Measurements from ENCODE around the gene SELENOV. TPM values are rescaled to one million over a fixed set of nuclear protein-coding genes. Genes with fewer than 3 reads are reported as not detected.

Gene SELENOV
- total RNA-seq, 1 donor from 2014 or later: 2.9 TPM

DNA sequence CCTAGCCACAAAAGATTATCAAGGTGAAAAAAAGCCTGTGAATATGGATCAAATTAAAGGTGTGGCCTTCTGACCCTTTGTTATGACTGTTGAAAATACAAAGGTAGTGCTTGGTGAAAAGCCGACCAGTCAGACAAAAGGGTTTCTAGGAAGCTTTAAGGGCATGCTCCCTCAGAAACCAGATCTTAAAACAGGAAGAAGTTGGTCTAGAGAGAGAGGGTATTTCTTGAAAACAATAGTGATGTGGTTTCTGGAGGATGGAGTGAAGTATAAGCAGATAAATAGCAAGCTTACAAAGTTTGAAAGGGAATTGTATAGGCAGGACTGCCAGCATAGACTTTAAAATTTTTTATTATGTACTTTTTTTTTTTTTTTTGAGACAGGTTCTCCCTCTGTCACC, 30.0 kb downstream of the SELENOV start:
- peaks cover 13% of the 10 kb centered on the region for H3K27me3 Mint-ChIP-seq (ENCODE audit: unreplicated experiment)
- H3K9me3 Mint-ChIP-seq (ENCODE audit: unreplicated experiment): no peaks in the 10 kb centered on the region
- H3K4me1 Mint-ChIP-seq (ENCODE audit: unreplicated experiment): peaks cover 25% of the 10 kb centered on the region
- peak overlapping the region; percentile 79 for H3K27ac Mint-ChIP-seq (ENCODE audit: unreplicated experiment)
- no peak overlapping the region for H3K4me3 Mint-ChIP-seq (ENCODE audit: unreplicated experiment)
- no peak for DNase-seq (ENCODE audit: low spot score)
- TF ChIP-seq, protein P1, sequence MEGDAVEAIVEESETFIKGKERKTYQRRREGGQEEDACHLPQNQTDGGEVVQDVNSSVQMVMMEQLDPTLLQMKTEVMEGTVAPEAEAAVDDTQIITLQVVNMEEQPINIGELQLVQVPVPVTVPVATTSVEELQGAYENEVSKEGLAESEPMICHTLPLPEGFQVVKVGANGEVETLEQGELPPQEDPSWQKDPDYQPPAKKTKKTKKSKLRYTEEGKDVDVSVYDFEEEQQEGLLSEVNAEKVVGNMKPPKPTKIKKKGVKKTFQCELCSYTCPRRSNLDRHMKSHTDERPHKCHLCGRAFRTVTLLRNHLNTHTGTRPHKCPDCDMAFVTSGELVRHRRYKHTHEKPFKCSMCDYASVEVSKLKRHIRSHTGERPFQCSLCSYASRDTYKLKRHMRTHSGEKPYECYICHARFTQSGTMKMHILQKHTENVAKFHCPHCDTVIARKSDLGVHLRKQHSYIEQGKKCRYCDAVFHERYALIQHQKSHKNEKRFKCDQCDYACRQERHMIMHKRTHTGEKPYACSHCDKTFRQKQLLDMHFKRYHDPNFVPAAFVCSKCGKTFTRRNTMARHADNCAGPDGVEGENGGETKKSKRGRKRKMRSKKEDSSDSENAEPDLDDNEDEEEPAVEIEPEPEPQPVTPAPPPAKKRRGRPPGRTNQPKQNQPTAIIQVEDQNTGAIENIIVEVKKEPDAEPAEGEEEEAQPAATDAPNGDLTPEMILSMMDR (IDR thresholded peaks at IDR 0.05; ENCODE audit: unreplicated experiment): no peak
- peaks cover 5% of the 10 kb centered on the region for H3K36me3 Mint-ChIP-seq (ENCODE audit: low read depth, unreplicated experiment)

DNA sequence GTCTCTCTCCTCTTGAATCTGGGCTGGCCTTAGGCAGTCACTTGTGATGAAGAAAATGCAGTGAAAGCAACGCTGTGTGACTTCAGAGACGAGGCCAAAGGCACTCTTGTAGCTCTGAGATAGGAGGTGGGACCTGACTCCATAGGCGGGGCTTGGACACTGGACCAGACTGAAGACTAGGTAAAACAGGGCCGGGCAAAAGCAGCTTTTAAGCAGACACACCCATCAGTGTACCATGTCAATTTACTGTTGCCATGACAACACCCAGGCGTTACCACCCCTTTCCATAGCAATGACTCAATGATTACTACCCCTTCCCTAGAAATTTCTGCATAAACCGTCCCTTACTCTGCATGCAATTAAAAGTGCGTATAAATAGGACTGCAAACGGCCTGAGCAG, 31.7 kb downstream of the SELENOV start:
- TF ChIP-seq, protein P1 (IDR thresholded peaks at IDR 0.05; ENCODE audit: unreplicated experiment): no peak
- H3K27ac Mint-ChIP-seq (ENCODE audit: unreplicated experiment): no peak overlapping the region
- H3K4me3 Mint-ChIP-seq (ENCODE audit: unreplicated experiment): no peak overlapping the region
- H3K4me1 Mint-ChIP-seq (ENCODE audit: unreplicated experiment): peaks cover 13% of the 10 kb centered on the region
- peaks cover 8% of the 10 kb centered on the region for H3K27me3 Mint-ChIP-seq (ENCODE audit: unreplicated experiment)
- no peaks in the 10 kb centered on the region for H3K9me3 Mint-ChIP-seq (ENCODE audit: unreplicated experiment)
- H3K36me3 Mint-ChIP-seq (ENCODE audit: low read depth, unreplicated experiment): no peaks in the 10 kb centered on the region
- DNase-seq (ENCODE audit: low spot score): no peak

GRCh38 chr19:39550197-39550596, 35.3 kb downstream of the SELENOV start:
- Mint-ChIP-seq H3K9me3 (ENCODE audit: unreplicated experiment) (no peaks in the 10 kb centered on the region), H3K27me3 (ENCODE audit: unreplicated experiment) (no peaks in the 10 kb centered on the region), H3K27ac (ENCODE audit: unreplicated experiment) (no peak overlapping the region), H3K4me1 (ENCODE audit: unreplicated experiment) (no peaks in the 10 kb centered on the region), H3K36me3 (ENCODE audit: low read depth, unreplicated experiment) (no peaks in the 10 kb centered on the region), H3K4me3 (ENCODE audit: unreplicated experiment) (no peak overlapping the region)
- TF ChIP-seq, protein P1 (IDR thresholded peaks at IDR 0.05; ENCODE audit: unreplicated experiment): no peak
- DNase-seq (ENCODE audit: low spot score): no peak

DNA sequence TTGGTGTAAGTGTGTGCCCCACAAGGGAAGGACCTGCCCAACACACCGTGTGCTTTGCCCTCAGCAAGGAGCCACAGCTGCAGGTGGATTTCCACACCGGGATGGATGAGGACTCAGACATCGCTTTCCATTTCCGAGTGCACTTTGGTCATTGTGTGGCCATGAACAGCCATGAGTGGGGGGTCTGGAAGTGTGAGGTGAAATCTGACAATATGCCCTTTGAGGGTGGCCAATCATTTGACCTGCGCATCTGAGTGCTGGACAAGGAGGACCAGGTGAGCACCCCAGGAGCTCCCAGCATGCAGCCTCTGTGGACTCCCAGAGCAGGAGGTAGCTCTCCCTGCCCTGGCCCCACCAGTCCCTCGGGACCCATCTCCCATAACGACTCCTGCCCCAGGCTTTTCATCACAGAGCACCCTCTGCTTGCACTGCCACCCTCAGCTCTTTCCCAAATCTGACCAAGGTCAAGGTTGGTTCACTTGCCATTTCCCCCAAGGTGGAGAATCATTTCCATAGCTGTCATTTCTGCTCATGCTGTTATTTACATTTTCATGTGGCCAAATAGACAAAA, 38.2 kb downstream of the SELENOV start:
- TF ChIP-seq, protein P1 (IDR thresholded peaks at IDR 0.05; ENCODE audit: unreplicated experiment): no peak
- H3K27me3 Mint-ChIP-seq (ENCODE audit: unreplicated experiment): no peaks in the 10 kb centered on the region
- no peak overlapping the region for H3K4me3 Mint-ChIP-seq (ENCODE audit: unreplicated experiment)
- H3K9me3 Mint-ChIP-seq (ENCODE audit: unreplicated experiment): no peaks in the 10 kb centered on the region
- H3K36me3 Mint-ChIP-seq (ENCODE audit: low read depth, unreplicated experiment): no peaks in the 10 kb centered on the region
- H3K4me1 Mint-ChIP-seq (ENCODE audit: unreplicated experiment): no peaks in the 10 kb centered on the region
- no peak overlapping the region for H3K27ac Mint-ChIP-seq (ENCODE audit: unreplicated experiment)
- no peak for DNase-seq (ENCODE audit: low spot score)

DNA sequence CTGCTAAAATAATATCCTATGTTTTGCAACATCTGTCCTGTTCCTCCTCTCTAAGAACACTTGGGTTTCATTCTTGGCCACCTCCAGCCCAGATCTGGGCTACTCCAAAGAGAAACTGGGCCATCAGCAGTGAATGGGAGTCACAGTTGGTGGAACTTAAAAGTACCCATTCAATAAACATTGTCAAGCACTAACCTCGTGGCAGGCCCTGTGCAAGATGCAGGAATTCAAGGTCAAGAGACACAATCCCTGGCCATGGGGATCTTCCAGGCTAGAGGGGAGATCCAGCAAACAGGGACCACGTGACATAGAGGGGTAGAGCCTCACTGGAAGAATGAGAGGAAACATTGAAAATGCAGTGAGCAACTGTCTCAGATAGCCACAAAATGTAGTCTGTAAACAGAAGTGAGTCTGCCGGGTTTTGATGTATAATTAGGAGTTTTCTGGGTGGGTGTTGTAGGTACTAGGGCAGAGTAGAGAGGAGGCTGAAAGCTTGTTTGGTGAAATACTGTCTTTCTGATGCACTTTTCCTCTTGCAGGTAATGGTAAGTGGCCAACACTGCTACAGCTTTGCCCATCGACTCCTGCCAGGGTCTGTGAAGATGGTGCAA, 39.9 kb downstream of the SELENOV start:
- H3K4me1 Mint-ChIP-seq (ENCODE audit: unreplicated experiment): no peaks in the 10 kb centered on the region
- H3K36me3 Mint-ChIP-seq (ENCODE audit: low read depth, unreplicated experiment): no peaks in the 10 kb centered on the region
- H3K4me3 Mint-ChIP-seq (ENCODE audit: unreplicated experiment): no peak overlapping the region
- TF ChIP-seq, protein P1 (IDR thresholded peaks at IDR 0.05; ENCODE audit: unreplicated experiment): no peak
- no peak overlapping the region for H3K27ac Mint-ChIP-seq (ENCODE audit: unreplicated experiment)
- no peak for DNase-seq (ENCODE audit: low spot score)
- H3K27me3 Mint-ChIP-seq (ENCODE audit: unreplicated experiment): no peaks in the 10 kb centered on the region
- H3K9me3 Mint-ChIP-seq (ENCODE audit: unreplicated experiment): no peaks in the 10 kb centered on the region

Measured in endothelial cell (in vitro differentiated cells).